HFF-Myc (cell line): ENCODE measurements around the gene MAP4K3.

ENCODE experiments used
- DNase-seq: peaks from one replicate; pipeline ENCODE4 v3.0.0-alpha.2; 2011; ENCODE audit warnings: low read depth; ENCODE audit errors: extremely low read depth
- H3K4me3 ChIP-seq: replicated peaks from 2 replicates; pipeline ENCODE4 v1.5.1; 2011; ENCODE audit warnings: low read depth, mild to moderate bottlenecking, control low read depth, low read length
- CTCF ChIP-seq: IDR thresholded peaks from 2 replicates; pipeline ENCODE4 v1.5.1; 2012; ENCODE audit warnings: mild to moderate bottlenecking, low read depth, low read length, control low read depth; ENCODE audit errors: missing control alignments

MAP4K3 gene

DNA sequence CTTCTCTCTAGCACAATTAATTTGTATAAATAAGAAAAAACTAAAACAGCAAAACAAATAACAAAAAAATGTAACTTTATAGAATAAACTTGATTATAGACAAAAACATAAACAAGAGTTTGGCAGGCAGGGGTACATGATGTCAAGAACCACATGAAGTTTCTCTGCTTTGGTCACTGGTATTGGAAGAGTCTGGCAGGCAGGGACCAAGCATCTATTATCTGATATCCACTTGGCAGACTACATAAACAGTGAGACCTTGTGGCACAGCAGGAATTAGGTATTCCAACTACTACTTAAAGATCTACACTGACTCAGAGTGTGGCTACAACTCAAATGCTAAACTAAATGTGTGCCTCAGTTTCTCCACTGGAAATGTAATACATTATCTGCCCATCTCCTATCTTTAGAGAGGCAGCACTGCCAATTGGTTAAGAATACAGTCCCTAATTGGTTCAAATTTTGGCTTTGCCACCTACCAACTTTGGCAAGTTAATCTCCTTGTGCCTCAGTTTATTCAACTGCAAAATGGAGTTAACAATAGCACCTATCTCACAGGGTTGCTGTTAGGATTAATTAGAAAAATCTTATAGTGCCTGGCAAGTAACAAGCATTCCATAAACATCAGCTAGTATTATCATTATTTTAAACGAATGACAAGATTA lies 2.7 kb downstream of the MAP4K3 start:
- DNase-seq = no peak
- no peak for TF ChIP-seq CTCF
- H3K4me3 ChIP-seq = peak overlapping the region; percentile 90

GRCh38 chr2:39433586-39434195 lies 3.4 kb downstream of the MAP4K3 start:
- no peak overlapping the region for H3K4me3 ChIP-seq
- TF ChIP-seq CTCF = no peak
- no peak for DNase-seq

DNA sequence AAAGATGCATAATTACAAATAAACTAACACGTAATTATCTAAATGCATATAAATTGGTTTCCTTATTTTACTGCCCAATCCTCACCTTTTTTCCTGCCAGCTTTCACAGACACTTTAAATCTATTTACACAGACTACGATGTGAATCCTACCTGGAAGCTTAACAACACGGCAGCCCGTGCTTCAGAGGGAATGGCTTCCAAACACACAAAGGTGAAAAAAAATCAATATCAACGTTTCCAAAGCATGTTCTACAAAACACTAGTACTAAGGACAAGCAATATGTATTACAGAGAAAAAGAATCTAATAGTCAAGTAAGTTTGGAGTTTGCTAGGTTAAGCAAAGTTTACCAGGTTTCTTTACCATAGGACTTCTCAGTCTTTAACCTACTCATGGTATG lies 4.4 kb downstream of the MAP4K3 start:
- no peak for TF ChIP-seq CTCF
- no peak for DNase-seq
- no peak overlapping the region for H3K4me3 ChIP-seq

- no peak overlapping the region for H3K4me3 ChIP-seq
- DNase-seq = no peak
- TF ChIP-seq CTCF = no peak
These were observed 5.3 kb downstream of the MAP4K3 start for GRCh38 chr2:39431592-39432316.

DNA sequence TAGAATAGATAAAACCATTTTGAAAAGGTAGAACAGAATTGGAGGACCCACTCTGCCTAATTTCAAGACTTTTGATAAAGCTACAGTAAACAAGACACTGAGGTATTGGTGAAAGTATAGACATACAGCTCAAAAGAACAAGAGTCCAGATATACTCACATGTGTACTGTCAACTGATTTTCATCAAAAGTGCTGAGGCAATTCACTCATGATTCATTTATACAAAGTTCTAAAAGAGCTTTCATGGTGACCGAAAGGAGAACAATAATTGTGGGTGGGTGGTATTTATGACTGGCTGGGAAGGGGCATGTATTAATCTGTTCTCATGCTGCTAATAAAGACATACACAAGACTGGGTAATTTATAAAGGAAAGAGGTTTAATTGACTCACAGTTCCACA lies 7.3 kb downstream of the MAP4K3 start:
- DNase-seq = no peak
- H3K4me3 ChIP-seq = no peak overlapping the region
- no peak for TF ChIP-seq CTCF

DNA sequence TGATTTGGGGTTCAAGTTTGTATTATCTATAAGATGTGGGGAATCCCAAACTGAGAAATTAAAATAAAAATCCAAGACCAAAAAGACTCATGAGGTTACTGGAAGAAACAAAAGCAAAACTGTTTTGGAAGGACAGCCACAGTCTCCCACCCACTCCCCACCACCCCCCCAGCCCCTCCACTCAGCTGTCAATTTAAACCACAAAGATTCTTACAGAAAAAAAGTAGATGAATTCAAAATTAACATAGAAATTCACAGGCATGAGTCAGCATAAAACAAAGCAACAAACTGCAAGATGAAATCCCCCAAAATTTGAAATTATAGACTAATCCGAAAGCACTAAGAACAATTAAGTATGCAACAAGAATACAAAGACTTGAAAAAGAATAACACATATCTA lies 12.1 kb downstream of the MAP4K3 start:
- no peak overlapping the region for H3K4me3 ChIP-seq
- TF ChIP-seq CTCF = no peak

More for the DNA sequence above, 12.1 kb downstream of the MAP4K3 start:
- DNase-seq = no peak
